Activated naive CD8-positive, alpha-beta T cell treated with anti-CD3 and anti-CD28 coated beads, Interleukin-2, amount 50 U/mL, for 16 hours (primary cell): Measurements from ENCODE around the gene SEC22C.

Source experiments
- DNase-seq: peaks from one replicate; pipeline ENCODE4 v3.0.0-alpha.2; 2020; ENCODE audit warnings: low read depth, low spot score

Gene SEC22C

GRCh38 chr3:42513521-42513920 lies 68.2 kb downstream of the SEC22C start:
- no peak for DNase-seq

GRCh38 chr3:42513121-42513520 lies 68.6 kb downstream of the SEC22C start:
- DNase-seq: no peak

- no peak for DNase-seq
Measured at GRCh38 chr3:42511736-42512135, 70.0 kb downstream of the SEC22C start.

- no peak for DNase-seq
Measured at GRCh38 chr3:42511201-42511600, 70.6 kb downstream of the SEC22C start.

- DNase-seq: no peak
Measured at GRCh38 chr3:42510325-42510724, 71.4 kb downstream of the SEC22C start.

- no peak for DNase-seq
Measured at GRCh38 chr3:42509111-42509510, 72.7 kb downstream of the SEC22C start.

- DNase-seq: no peak
Measured at GRCh38 chr3:42508562-42508961, 73.2 kb downstream of the SEC22C start.

- no peak for DNase-seq
Measured at GRCh38 chr3:42507761-42508335, 73.9 kb downstream of the SEC22C start.

GRCh38 chr3:42507252-42507651 lies 74.5 kb downstream of the SEC22C start:
- no peak for DNase-seq

GRCh38 chr3:42505849-42506410 lies 75.8 kb downstream of the SEC22C start:
- no peak for DNase-seq

GRCh38 chr3:42505128-42505848 lies 76.5 kb downstream of the SEC22C start:
- no peak for DNase-seq

- no peak for DNase-seq
Measured at GRCh38 chr3:42504334-42505127, 77.2 kb downstream of the SEC22C start.

- no peak for DNase-seq
Measured at GRCh38 chr3:42503957-42504333, 77.8 kb downstream of the SEC22C start.

- DNase-seq: no peak
Measured at GRCh38 chr3:42503251-42503924, 78.4 kb downstream of the SEC22C start.

GRCh38 chr3:42502429-42503250 lies 79.1 kb downstream of the SEC22C start, which contains the start of gene VIPR1:
Gene VIPR1, plus strand, starts transcription at chr3:42502643. Its CDS starts 93 bp downstream, at chr3:42502736.
- DNase-seq: peak; percentile 89

- DNase-seq: peak; percentile 26
Measured at GRCh38 chr3:42501681-42502428, 79.9 kb downstream of the SEC22C start.

GRCh38 chr3:42501321-42501680 lies 80.5 kb downstream of the SEC22C start:
- DNase-seq: no peak

- no peak for DNase-seq
Measured at GRCh38 chr3:42500909-42501308, 80.9 kb downstream of the SEC22C start.

GRCh38 chr3:42500091-42500490 lies 81.7 kb downstream of the SEC22C start:
- DNase-seq: no peak

GRCh38 chr3:42499478-42499871 lies 82.3 kb downstream of the SEC22C start:
- DNase-seq: no peak
